Thyroid gland (tissue), 4 donors: ENCODE results near the gene SRSF1. TPM values are rescaled to one million over a fixed set of nuclear protein-coding genes. Genes with fewer than 3 reads are reported as not detected.
A peak's percentile ranks its signal among the peaks of the same experiment; 100 is the strongest.

Experiments used
- DNase-seq, 2 donors: peaks; one replicate each; pipeline ENCODE4 v3.0.0-alpha.2; 2019
- H3K27ac ChIP-seq, 3 donors: fragments of 200-600 bp; sonication (generic); 1 replicate in 2 of 3; 2 replicates in 1 of 3; pipeline ENCODE4 v1.5.1; 2016 to 2019; ENCODE audit warnings: mild to moderate bottlenecking in 1 of 3, moderate library complexity in 1 of 3
- H3K27me3 ChIP-seq: fragments of 200-600 bp; sonication (generic); one replicate; pipeline ENCODE4 v1.5.1; 2019
- H3K36me3 ChIP-seq, 2 donors: fragments of 200-600 bp; sonication (generic); one replicate each; pipeline ENCODE4 v1.5.1; 2016 to 2019
- H3K4me1 ChIP-seq, 2 donors: fragments of 200-600 bp; sonication (generic); one replicate each; pipeline ENCODE4 v1.5.1; 2017 to 2019
- H3K4me3 ChIP-seq, 3 donors: fragments of 200-600 bp; sonication (generic); replicated peaks in 1 of 3; 1 replicate in 2 of 3; 2 replicates in 1 of 3; pipeline ENCODE4 v1.5.1; 2016; ENCODE audit warnings: mild to moderate bottlenecking in 1 of 3
- H3K9me3 ChIP-seq: fragments of 200-600 bp; sonication (generic); one replicate; pipeline ENCODE4 v1.5.1; 2017
- POLR2A ChIP-seq, 2 donors: fragments of 450-650 bp; IDR thresholded peaks; one replicate each; pipeline ENCODE4 v1.6.1; 2017; ENCODE audit warnings: antibody characterized with exemption in 2 of 2, mild to moderate bottlenecking in 2 of 2, moderate library complexity in 1 of 2
- WGBS, 2 donors: methylation state at CpG; one replicate each; pipeline ENCODE4 v1.1.5; 2017; 5-methylcytosine and 5-hydroxymethylcytosine counted together
- intact Hi-C: fragments of 100-400 bp; cut with DNase I; formaldehyde crosslinking; loops from one replicate; pipeline ENCODE4 v1.15.1; 2023
- total RNA-seq, 4 donors: library from RNA; depleted of rRNA; stranded (reverse); fragments of >200 nt; gene quantifications; one replicate each; pipeline ENCODE4 v1.2.3, GENCODE V29; 2016
- TF ChIP-seq, protein P1 (sequence below), 6 experiments: fragments of 200-600 bp in 3 of 6; fragments of 450-650 bp in 3 of 6; sonication (generic) in 3 of 6; IDR thresholded peaks; one replicate each; pipeline ENCODE4 v1.5.1; 2016 to 2019; ENCODE audit warnings: antibody characterized with exemption in 6 of 6, mild to moderate bottlenecking in 2 of 6, inconsistent platforms in 1 of 6, moderate library complexity in 1 of 6

SRSF1 gene
- total RNA-seq, 4 donors from 2014 or later: 181 to 266 (median 214) TPM

DNA sequence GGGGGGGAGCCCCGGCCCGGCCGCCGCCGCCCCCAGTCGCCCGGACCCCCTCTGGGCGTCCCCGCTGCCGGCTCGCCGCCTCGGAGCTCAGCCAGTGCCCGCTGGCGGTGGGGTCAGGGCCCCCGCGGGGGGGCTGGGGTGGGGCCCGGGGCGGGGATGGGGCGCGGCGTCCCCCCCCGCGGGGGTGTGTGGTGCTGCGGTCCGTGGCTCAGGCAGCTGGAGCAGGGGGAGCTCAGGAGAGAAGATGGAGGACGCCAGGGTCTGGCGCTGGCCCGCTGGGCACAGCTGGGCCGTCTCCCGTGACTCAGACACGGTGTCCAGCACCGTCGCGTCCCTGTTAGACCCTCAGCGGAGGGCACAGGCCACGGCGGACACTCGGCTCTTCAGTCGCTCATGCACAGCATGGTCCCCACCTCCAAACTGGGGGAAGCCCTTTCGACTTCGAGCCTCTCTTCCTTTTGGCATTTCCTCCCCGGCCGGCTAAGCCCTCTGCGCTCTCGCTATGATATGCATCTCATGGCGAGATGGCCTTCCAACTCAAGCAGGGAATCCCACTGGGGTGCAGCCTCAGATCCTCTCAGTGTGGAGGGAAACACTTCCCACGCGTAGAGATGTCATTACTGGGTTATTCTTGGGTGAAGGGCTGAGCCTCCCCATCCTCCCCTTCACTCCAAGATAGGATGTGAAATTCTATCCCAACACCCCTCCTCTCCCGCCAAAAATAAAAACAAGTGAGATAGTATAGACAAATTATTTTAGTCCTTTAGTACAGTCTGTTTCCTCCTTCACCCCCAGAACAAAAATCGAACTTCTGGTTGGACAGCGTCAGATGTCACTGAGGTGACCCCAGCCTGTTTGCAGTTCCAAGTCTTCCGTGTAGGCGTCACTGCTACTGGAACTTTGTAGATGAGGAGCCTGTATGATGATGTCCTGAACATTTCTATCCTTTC lies 18.5 kb downstream of the SRSF1 start:
- H3K27ac ChIP-seq: peak overlapping the region; percentile 73 to 97 (median 97)
- peaks cover 29 to 37% of the 10 kb centered on the region in 2 donors for H3K4me1 ChIP-seq
- no peaks in the 10 kb centered on the region for H3K27me3 ChIP-seq
- intact Hi-C loops: no loop called here
- peak overlapping the region; percentile 40 to 61 (median 57) for H3K4me3 ChIP-seq
- H3K36me3 ChIP-seq: no peaks in the 10 kb centered on the region
- TF ChIP-seq POLR2A (IDR thresholded peaks at IDR 0.05): peak in 1 of 2 donors; percentile 52
- TF ChIP-seq, protein P1, sequence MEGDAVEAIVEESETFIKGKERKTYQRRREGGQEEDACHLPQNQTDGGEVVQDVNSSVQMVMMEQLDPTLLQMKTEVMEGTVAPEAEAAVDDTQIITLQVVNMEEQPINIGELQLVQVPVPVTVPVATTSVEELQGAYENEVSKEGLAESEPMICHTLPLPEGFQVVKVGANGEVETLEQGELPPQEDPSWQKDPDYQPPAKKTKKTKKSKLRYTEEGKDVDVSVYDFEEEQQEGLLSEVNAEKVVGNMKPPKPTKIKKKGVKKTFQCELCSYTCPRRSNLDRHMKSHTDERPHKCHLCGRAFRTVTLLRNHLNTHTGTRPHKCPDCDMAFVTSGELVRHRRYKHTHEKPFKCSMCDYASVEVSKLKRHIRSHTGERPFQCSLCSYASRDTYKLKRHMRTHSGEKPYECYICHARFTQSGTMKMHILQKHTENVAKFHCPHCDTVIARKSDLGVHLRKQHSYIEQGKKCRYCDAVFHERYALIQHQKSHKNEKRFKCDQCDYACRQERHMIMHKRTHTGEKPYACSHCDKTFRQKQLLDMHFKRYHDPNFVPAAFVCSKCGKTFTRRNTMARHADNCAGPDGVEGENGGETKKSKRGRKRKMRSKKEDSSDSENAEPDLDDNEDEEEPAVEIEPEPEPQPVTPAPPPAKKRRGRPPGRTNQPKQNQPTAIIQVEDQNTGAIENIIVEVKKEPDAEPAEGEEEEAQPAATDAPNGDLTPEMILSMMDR (IDR thresholded peaks at IDR 0.05): no peak
- no peaks in the 10 kb centered on the region for H3K9me3 ChIP-seq
- DNase-seq: peak; percentile 70 to 73
- 6 to 9% methylated on average over 10 to 19 of the region's 54 CpGs for WGBS, 2 donors

- intact Hi-C loops: no loop called here
- Histone ChIP-seq H3K4me1 (peaks cover 33 to 37% of the 10 kb centered on the region in 2 donors), H3K27me3 (no peaks in the 10 kb centered on the region), H3K9me3 (no peaks in the 10 kb centered on the region), H3K36me3 (no peaks in the 10 kb centered on the region), H3K4me3 (peak within 1 kb of the TSS; percentile 57 to 87 (median 61)), H3K27ac (peak within 1 kb of the TSS; percentile 73 to 97 (median 97))
- peak; percentile 77 to 81 for DNase-seq
- TF ChIP-seq, protein P1 (IDR thresholded peaks at IDR 0.05): no peak
- peak in 1 of 2 donors; percentile 58 for TF ChIP-seq POLR2A (IDR thresholded peaks at IDR 0.05)
- 0% methylated on average over 7 to 9 of the region's 74 CpGs for WGBS, 2 donors
Measured at GRCh38 chr17:57987581-57988300, 19.3 kb downstream of the SRSF1 start, which contains the start of gene VEZF1. VEZF1 (minus strand) TSS chr17:57988254; CDS start chr17:57988111, 143 bp downstream.

DNA sequence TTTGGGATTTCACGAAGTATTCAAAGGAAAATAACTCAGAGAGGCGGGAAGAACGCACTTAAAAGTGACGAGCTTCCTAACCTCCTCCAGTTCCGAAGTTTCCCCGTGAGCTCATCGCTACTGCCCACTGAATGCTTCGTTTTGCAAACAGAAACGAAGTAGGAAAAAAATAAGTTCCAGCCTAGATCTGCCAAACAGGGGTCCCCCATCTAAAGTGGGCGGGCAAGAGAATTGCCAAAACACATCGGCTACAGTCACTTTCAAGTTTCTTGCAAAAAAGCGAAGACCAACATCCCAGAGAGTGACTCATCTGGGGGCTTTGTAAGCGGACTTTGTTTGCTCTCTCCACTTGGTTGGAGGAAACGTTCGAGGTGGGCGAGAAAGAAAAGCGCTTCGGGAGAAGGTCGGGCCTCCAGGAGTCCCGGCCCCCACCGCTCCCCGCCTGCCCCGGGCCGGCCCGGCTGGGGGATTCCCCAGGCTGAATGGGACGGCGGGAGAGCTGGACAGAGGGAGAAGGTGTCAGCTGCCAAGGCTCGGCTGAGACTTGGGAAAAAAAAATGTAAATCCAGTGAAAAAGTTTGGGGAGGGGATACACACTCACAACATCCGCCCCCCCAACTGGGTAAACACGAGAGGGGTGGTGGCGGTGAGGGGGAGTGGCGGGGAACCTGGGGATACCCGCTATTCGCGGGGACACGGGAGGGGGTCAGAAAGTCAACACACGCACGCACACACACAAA lies 20.0 kb downstream of the SRSF1 start:
- Histone ChIP-seq H3K9me3 (no peaks in the 10 kb centered on the region), H3K27ac (peak overlapping the region; percentile 73 to 97 (median 97)), H3K4me1 (peaks cover 33 to 44% of the 10 kb centered on the region in 2 donors), H3K36me3 (no peaks in the 10 kb centered on the region), H3K4me3 (peak overlapping the region; percentile 57 to 87 (median 61)), H3K27me3 (no peaks in the 10 kb centered on the region)
- intact Hi-C loops: no loop called here
- DNase-seq: peak; percentile 52 to 55
- TF ChIP-seq, protein P1 (IDR thresholded peaks at IDR 0.05): no peak
- TF ChIP-seq POLR2A (IDR thresholded peaks at IDR 0.05): peak in 1 of 2 donors; percentile 49
- WGBS, 2 donors: 1 to 2% methylated on average over 38 of the region's 38 CpGs

- H3K27ac ChIP-seq: no peak overlapping the region
- TF ChIP-seq, protein P1 (IDR thresholded peaks at IDR 0.05): no peak
- TF ChIP-seq POLR2A (IDR thresholded peaks at IDR 0.05): no peak
- WGBS, 2 donors: 10 to 16% methylated on average over 1 of the region's 1 CpG
- intact Hi-C loops: no loop called here
- no peak for DNase-seq
- peaks cover 37 to 44% of the 10 kb centered on the region in 2 donors for H3K4me1 ChIP-seq
- H3K9me3 ChIP-seq: no peaks in the 10 kb centered on the region
- no peak overlapping the region for H3K4me3 ChIP-seq
- peaks cover 0 to 4% of the 10 kb centered on the region in 2 donors for H3K36me3 ChIP-seq
- no peaks in the 10 kb centered on the region for H3K27me3 ChIP-seq
Measured at GRCh38 chr17:57985675-57985974, 21.4 kb downstream of the SRSF1 start.
